ENCODE measurements around the gene OGA. TPM values are rescaled to one million over a fixed set of nuclear protein-coding genes. Genes with fewer than 3 reads are reported as not detected.
A peak's percentile ranks its signal among the peaks of the same experiment; 100 is the strongest.

The OGA gene
- total and polyA plus RNA-seq, 2 donors (not counting 1 experiment from before 2014, with no cell fraction given), result 128 to 418 TPM

GRCh38 chr10:101781655-101781983, 36.6 kb downstream of the OGA start:
- peaks cover 59% of the 10 kb centered on the region for H4K20me1 ChIP-seq (ENCODE audit: control insufficient read depth, insufficient read depth, low read length, poor library complexity, severe bottlenecking)
- no peak overlapping the region for H2AFZ ChIP-seq (ENCODE audit: insufficient read depth, low read depth, low read length, poor library complexity, severe bottlenecking)
- no peak overlapping the region for H3K4me2 ChIP-seq (replicated peaks; ENCODE audit: low read depth, low read length, poor library complexity, severe bottlenecking)

More at GRCh38 chr10:101781655-101781983, 36.6 kb downstream of the OGA start:
- peaks cover 0 to 30% (median 16%) of the 10 kb centered on the region in 4 experiments for H3K27me3 ChIP-seq (replicated peaks in 1 of 4; ENCODE audit: control extremely low read depth in 1 of 4, control insufficient read depth in 3 of 4, insufficient read depth in 4 of 4, low read length in 3 of 4)
- intact Hi-C loops (cut with micrococcal nuclease), result loop anchor here (2.0 to 5.0 kb wide), 4 partner anchors 13 to 194 kb away; partner anchors contain the start of genes DPCD, FBXW4 and POLL
- H3K27me3 Mint-ChIP-seq, result peaks cover 20% of the 10 kb centered on the region
- no peak overlapping the region for H3K9ac ChIP-seq (ENCODE audit: low read length)
- ChIA-PET CTCF (interaction anchor here (0.5 to 5.0 kb wide), 25 partner anchors 8 to 785 kb away, joined by 3 to 48 read pairs (median 4); partner anchors contain the start of genes DPCD, OGA and POLL), POLR2A (interaction anchor here (0.6 to 0.9 kb wide), 2 partner anchors 8 to 37 kb away, joined by 3 read pairs; partner anchors contain the start of gene OGA)
- no peak overlapping the region for H3K27ac Mint-ChIP-seq
- ATAC-seq (ENCODE audit: low read depth), result no peak
- peaks cover 0 to 14% (median 0%) of the 10 kb centered on the region in 3 donors for H3K9me3 ChIP-seq (ENCODE audit: control extremely low read depth in 1 of 3, control insufficient read depth in 2 of 3, insufficient read depth in 1 of 3, low read length in 2 of 3)
- 87% methylated on average over 5 of the region's 7 CpGs for WGBS (ENCODE audit: insufficient coverage)
- TF ChIP-seq EZH2 (IDR thresholded peaks at IDR 0.05; ENCODE audit: borderline replicate concordance, insufficient read depth, low read depth, low read length, poor library complexity, severe bottlenecking) (no peak), CTCF (IDR thresholded peaks at IDR 0.05) (no peak)
- H3K4me3 Mint-ChIP-seq, result peak overlapping the region; percentile 99
- H3K4me3 ChIP-seq (ENCODE audit: control extremely low read depth in 1 of 5, extremely low read depth in 1 of 5, insufficient read depth in 1 of 5, low read depth in 2 of 5, low read length in 4 of 5), result no peak overlapping the region
- peaks cover 38 to 60% of the 10 kb centered on the region in 2 donors for H3K4me1 ChIP-seq (ENCODE audit: control insufficient read depth in 2 of 2, insufficient read depth in 2 of 2, low read length in 2 of 2)
- peaks cover 24% of the 10 kb centered on the region for H3K79me2 ChIP-seq (ENCODE audit: control insufficient read depth, insufficient read depth, low read length)
- peaks cover 0 to 23% of the 10 kb centered on the region in 2 experiments for H3K36me3 ChIP-seq (replicated peaks in 1 of 2; ENCODE audit: control extremely low read depth in 1 of 2, control insufficient read depth in 1 of 2, extremely low read depth in 1 of 2, insufficient read depth in 2 of 2, low read length in 1 of 2)
- H3K9me3 Mint-ChIP-seq (ENCODE audit: insufficient read depth), result no peaks in the 10 kb centered on the region
- DNase-seq, result peak; percentile 19
- H3K4me1 Mint-ChIP-seq, result peaks cover 65% of the 10 kb centered on the region
- no peak overlapping the region for H3K27ac ChIP-seq (ENCODE audit: low read length in 2 of 2)

Measured in B cell (primary cell).